Measurements from ENCODE around the gene CYP4X1.
"Not testable (repeated sequence)": the region's sequence is repeated elsewhere in the genome, so short reads cannot be mapped to it uniquely, and the experiment has no call there.

- TF ChIP-seq POLR2AphosphoS5 (IDR thresholded peaks at IDR 0.05; ENCODE audit: low read depth, low read length); POLR2A (IDR thresholded peaks at IDR 0.05; ENCODE audit: borderline replicate concordance, extremely low read depth, insufficient read depth, insufficient read length); EZH2 (IDR thresholded peaks at IDR 0.05); MAX (IDR thresholded peaks at IDR 0.05); REST (IDR thresholded peaks at IDR 0.05; ENCODE audit: low read depth); ELF1 (IDR thresholded peaks at IDR 0.05; ENCODE audit: borderline replicate concordance, low read depth); ZFX (IDR thresholded peaks at IDR 0.05): not testable (repeated sequence)
- peak; percentile 17 to 51 (median 35); a peak in 3 of 6 replicates for TF ChIP-seq CTCF (IDR thresholded peaks at IDR 0.05 in 2 of 3, conservative IDR thresholded peaks at IDR 0.05 in 1 of 3; ENCODE audit: borderline replicate concordance in 1 of 3, insufficient read depth in 1 of 3, low read depth in 2 of 3, low read length in 2 of 3)
These were observed 68.0 kb downstream of the CYP4X1 start for GRCh38 chr1:47091476-47091875.
